Measurements from ENCODE around the gene VWF. TPM values are rescaled to one million over a fixed set of nuclear protein-coding genes. Genes with fewer than 3 reads are reported as not detected.
"Not testable (repeated sequence)": the region's sequence is repeated elsewhere in the genome, so short reads cannot be mapped to it uniquely, and the experiment has no call there.

VWF gene
- total RNA-seq, 3 donors from 2014 or later = 34.3 to 82.5 (median 72.9) TPM

DNA sequence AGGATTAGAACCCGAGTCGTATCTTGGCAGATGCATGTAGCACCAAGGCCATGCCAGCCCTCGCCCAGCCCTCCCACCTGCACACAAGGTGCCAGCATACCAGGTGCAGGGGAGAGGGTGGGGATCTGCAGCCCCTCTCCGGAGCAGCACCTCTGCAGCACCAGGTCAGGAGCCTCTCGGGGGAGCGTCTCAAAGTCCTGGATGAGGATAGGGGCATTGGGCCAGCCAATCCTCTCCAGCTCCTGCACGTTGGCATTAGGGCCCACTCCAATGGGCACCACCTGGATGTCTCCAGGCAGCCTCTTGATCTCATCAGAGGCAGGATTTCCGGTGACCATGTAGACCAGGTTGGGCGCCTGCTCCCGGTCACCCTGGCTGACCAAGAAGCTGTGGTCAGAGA is 106.2 kb downstream of the VWF start:
- Histone ChIP-seq H3K4me3 (no peak overlapping the region), H3K9me3 (no peaks in the 10 kb centered on the region), H3K4me1 (ENCODE audit: low read depth) (no peaks in the 10 kb centered on the region), H3K36me3 (ENCODE audit: low read depth) (no peaks in the 10 kb centered on the region)
- ATAC-seq (no peak), DNase-seq (no peak)
- TF ChIP-seq, protein P1, sequence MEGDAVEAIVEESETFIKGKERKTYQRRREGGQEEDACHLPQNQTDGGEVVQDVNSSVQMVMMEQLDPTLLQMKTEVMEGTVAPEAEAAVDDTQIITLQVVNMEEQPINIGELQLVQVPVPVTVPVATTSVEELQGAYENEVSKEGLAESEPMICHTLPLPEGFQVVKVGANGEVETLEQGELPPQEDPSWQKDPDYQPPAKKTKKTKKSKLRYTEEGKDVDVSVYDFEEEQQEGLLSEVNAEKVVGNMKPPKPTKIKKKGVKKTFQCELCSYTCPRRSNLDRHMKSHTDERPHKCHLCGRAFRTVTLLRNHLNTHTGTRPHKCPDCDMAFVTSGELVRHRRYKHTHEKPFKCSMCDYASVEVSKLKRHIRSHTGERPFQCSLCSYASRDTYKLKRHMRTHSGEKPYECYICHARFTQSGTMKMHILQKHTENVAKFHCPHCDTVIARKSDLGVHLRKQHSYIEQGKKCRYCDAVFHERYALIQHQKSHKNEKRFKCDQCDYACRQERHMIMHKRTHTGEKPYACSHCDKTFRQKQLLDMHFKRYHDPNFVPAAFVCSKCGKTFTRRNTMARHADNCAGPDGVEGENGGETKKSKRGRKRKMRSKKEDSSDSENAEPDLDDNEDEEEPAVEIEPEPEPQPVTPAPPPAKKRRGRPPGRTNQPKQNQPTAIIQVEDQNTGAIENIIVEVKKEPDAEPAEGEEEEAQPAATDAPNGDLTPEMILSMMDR (IDR thresholded peaks at IDR 0.05) = no peak
- intact Hi-C loops (cut with DNase I, micrococcal nuclease) = no loop called here

DNA sequence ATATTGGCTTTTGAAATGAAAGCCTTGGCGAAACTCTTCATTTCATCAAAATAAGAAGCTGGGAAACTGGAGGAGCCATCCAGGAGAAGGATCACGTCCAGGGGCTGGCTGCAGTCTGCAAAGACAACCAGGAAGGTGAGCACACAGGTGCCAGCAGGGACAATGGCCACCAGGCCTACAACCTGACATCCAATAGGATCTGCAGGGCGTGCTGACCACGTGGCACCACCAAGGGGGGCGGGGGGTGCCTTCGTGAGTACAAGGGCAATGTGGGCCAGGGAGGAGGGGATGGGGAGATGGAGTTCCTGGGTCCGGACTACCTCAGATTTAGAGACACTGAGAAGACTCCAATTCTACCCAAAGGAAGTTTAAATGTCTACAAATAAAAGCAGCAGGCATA is 107.7 kb downstream of the VWF start:
- intact Hi-C loops (cut with DNase I, micrococcal nuclease) = no loop called here
- ATAC-seq (no peak), DNase-seq (no peak)
- H3K4me1 ChIP-seq (ENCODE audit: low read depth) = no peaks in the 10 kb centered on the region
- H3K9me3 ChIP-seq = no peaks in the 10 kb centered on the region
- H3K4me3 ChIP-seq = no peak overlapping the region
- H3K36me3 ChIP-seq (ENCODE audit: low read depth) = no peaks in the 10 kb centered on the region
- TF ChIP-seq, protein P1 (IDR thresholded peaks at IDR 0.05) = no peak

DNA sequence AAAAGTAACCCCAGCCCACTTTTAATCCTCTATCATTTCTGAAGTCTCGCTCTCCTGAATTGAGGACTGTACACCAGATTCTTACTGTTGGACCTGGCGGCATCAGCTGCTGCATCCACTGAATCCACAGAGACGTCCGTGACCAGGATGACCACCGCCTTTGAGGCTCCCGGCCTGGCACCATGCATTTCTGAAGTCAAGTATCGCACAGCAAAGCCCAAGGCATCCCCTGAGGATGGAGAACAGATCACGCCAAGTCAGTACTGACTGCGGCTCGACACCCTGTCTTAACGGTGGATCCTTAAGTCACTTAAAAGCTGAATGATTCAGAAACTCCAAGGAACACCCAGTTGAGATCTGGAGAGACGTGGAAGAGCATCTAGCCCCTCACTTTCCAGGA is 108.5 kb downstream of the VWF start:
- ATAC-seq; DNase-seq; intact Hi-C loops (cut with DNase I, micrococcal nuclease); H3K4me3 ChIP-seq; H3K4me1 ChIP-seq (ENCODE audit: low read depth); H3K9me3 ChIP-seq; H3K36me3 ChIP-seq (ENCODE audit: low read depth): not testable (repeated sequence)

DNA sequence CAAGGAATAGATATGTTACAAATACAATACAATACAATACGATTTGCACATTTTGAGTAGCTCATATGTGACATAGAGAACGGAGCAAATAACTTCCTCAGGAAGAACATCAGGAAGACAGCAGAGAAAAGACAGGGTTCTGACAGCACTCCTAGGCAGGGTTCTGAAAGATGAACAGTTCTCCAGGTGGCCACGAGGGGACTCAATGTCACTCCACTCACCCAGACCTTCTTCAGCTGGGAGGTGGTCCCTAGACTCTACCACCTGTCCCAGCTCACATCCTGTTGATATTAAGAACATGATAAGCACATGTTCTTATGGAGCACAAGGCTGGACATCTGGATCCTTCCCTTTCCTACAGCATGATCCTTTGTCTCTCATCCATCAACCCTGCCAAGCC is 109.2 kb downstream of the VWF start:
- H3K36me3 ChIP-seq (ENCODE audit: low read depth); DNase-seq; ATAC-seq; H3K4me3 ChIP-seq; H3K9me3 ChIP-seq; intact Hi-C loops (cut with DNase I, micrococcal nuclease); H3K4me1 ChIP-seq (ENCODE audit: low read depth): not testable (repeated sequence)

DNA sequence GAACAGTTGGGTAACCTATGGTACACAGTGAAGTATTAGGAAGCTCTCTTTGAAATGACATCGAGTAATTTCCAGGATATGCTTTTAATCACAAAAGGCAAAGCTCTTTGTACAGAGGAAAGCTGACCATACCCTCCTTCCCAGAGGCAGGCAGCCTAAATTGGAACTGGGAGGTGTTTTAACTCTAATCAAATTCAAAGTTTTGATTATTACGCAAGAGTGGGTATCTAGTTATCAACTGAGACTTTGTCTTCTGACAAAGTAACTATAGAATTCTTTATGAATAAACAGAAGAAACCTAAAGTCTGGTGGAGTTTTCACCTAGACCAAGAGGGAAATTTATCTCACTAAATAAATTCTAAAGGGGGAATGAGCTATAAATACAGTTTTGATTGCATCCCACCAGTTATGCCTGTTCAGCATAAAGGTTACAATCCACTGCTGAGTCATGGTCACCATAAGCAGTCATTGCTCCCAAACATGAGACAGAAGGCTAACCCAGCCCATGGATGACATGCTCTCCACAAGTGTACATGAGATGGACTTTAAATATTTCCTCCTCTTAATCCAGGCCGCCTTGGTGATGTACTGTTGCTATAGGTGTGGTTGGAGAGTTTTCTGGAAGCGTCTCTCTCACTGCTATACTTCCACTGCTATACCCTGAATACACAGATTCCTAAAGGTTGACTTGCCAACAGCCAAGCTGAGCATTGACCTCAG is 113.7 kb downstream of the VWF start:
- intact Hi-C loops (cut with DNase I, micrococcal nuclease); H3K4me3 ChIP-seq; ATAC-seq; DNase-seq; H3K4me1 ChIP-seq (ENCODE audit: low read depth); H3K9me3 ChIP-seq; H3K36me3 ChIP-seq (ENCODE audit: low read depth): not testable (repeated sequence)

DNA sequence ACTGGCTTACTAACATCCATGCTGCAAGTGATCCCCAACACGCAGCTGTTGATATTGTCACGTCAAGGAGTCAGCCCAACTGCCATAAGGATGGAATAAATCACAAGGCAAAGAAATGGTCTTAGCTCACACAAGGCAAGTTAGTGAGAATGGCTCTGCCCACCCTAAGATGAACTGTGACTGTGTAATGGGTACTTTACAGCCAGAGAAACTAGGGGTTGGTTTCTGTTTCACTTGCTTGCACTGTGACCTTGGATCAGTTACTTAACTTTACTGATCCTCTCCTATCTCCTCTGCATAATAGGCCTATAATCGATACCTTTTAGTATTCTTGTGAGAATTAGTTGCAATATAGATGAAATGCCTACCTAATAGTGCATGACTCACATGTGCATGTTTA is 127.2 kb downstream of the VWF start:
- no peak for ATAC-seq
- intact Hi-C loops (cut with DNase I, micrococcal nuclease) = no loop called here
- Histone ChIP-seq H3K4me3 (no peak overlapping the region), H3K36me3 (ENCODE audit: low read depth) (no peaks in the 10 kb centered on the region), H3K9me3 (no peaks in the 10 kb centered on the region), H3K4me1 (ENCODE audit: low read depth) (no peaks in the 10 kb centered on the region)
- TF ChIP-seq, protein P1 (IDR thresholded peaks at IDR 0.05) = no peak
- DNase-seq = no peak

DNA sequence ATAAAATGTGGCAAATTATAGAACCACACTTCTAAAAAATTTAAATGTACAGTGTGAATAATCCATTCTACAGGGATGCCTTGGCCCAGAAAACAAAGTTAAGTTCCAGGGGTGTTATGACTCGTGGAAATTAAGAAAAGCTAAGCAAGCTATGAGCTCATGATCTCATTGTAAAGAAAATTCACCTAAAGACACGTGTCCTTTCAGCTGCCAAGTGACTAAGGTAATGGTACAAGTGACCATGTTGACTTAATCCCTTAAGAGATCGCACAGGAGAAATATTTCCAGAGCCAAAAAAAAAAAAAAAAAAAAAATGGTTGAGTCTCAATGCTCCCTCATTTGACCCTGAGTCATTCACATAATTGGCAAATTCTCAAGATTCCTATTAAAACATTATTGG is 128.0 kb downstream of the VWF start:
- no peak overlapping the region for H3K4me3 ChIP-seq
- no peaks in the 10 kb centered on the region for H3K36me3 ChIP-seq (ENCODE audit: low read depth)
- intact Hi-C loops (cut with DNase I, micrococcal nuclease) = no loop called here
- no peaks in the 10 kb centered on the region for H3K4me1 ChIP-seq (ENCODE audit: low read depth)
- H3K9me3 ChIP-seq = no peaks in the 10 kb centered on the region
- ATAC-seq = no peak
- DNase-seq = no peak
- TF ChIP-seq, protein P1 (IDR thresholded peaks at IDR 0.05) = no peak
